ENCODE results near the gene ILF3.
"Not testable (repeated sequence)": the region's sequence is repeated elsewhere in the genome, so short reads cannot be mapped to it uniquely, and the experiment has no call there.

The ILF3 gene

GRCh38 chr19:10655457-10656312 lies 1.5 kb downstream of the ILF3 start:
- CTCF ChIA-PET = interaction anchor here (0.6 to 1.8 kb wide), 3 partner anchors 12 to 168 kb away, joined by 3 to 9 read pairs (median 6); no protein-coding TSS in a partner anchor
- no peak for TF ChIP-seq SUZ12 (IDR thresholded peaks at IDR 0.05)
- no peak for TF ChIP-seq FOXK2 (IDR thresholded peaks at IDR 0.05)
- no peak for TF ChIP-seq ARNT (IDR thresholded peaks at IDR 0.05)
- TF ChIP-seq ZNF384 (IDR thresholded peaks at IDR 0.05) = no peak
- TF ChIP-seq PKNOX1 (IDR thresholded peaks at IDR 0.05) = no peak
- no peak for TF ChIP-seq FOXM1 (IDR thresholded peaks at IDR 0.05; ENCODE audit: borderline replicate concordance)
- no peak for TF ChIP-seq CTBP1 (IDR thresholded peaks at IDR 0.05; ENCODE audit: borderline replicate concordance)
- TF ChIP-seq HDGF (IDR thresholded peaks at IDR 0.05; ENCODE audit: borderline replicate concordance) = no peak
- TF ChIP-seq SP1 (IDR thresholded peaks at IDR 0.05) = no peak
- DNase-seq (ENCODE audit: extremely low spot score) = no peak
- POLR2A ChIA-PET = interaction anchor here (0.6 to 2.6 kb wide), 2 partner anchors 15 to 46 kb away, joined by 3 to 8 read pairs; partner anchors contain the start of gene QTRT1

- ChIA-PET POLR2A (no interaction called here), CTCF (no interaction called here)
- no peak for TF ChIP-seq FOXK2 (IDR thresholded peaks at IDR 0.05)
- DNase-seq (ENCODE audit: extremely low spot score) = no peak
Observed at GRCh38 chr19:10660346-10660745, 6.2 kb downstream of the ILF3 start.

GRCh38 chr19:10661946-10662345 lies 7.8 kb downstream of the ILF3 start:
- CTCF ChIA-PET = interaction anchor here (1.2 kb wide), 1 partner anchor 38 kb away, joined by 7 read pairs; no protein-coding TSS in a partner anchor
- DNase-seq (ENCODE audit: extremely low spot score) = no peak
- POLR2A ChIA-PET = interaction anchor here (1.0 kb wide), 1 partner anchor 56 kb away, joined by 3 read pairs; the partner anchor contains the start of gene DNM2
- TF ChIP-seq FOXM1 (IDR thresholded peaks at IDR 0.05; ENCODE audit: borderline replicate concordance) (no peak), SUZ12 (IDR thresholded peaks at IDR 0.05) (no peak), ZNF384 (IDR thresholded peaks at IDR 0.05) (no peak), SP1 (IDR thresholded peaks at IDR 0.05) (no peak)

- TF ChIP-seq FOXM1 (IDR thresholded peaks at IDR 0.05; ENCODE audit: borderline replicate concordance) (no peak), HDGF (IDR thresholded peaks at IDR 0.05; ENCODE audit: borderline replicate concordance) (no peak), CTBP1 (IDR thresholded peaks at IDR 0.05; ENCODE audit: borderline replicate concordance) (no peak)
- POLR2A ChIA-PET = interaction anchor here (1.0 kb wide), 1 partner anchor 55 kb away, joined by 3 read pairs; the partner anchor contains the start of gene DNM2
- DNase-seq (ENCODE audit: extremely low spot score) = no peak
- CTCF ChIA-PET = interaction anchor here (1.2 kb wide), 1 partner anchor 37 kb away, joined by 7 read pairs; no protein-coding TSS in a partner anchor
Observed at GRCh38 chr19:10662384-10663251, 8.5 kb downstream of the ILF3 start.

GRCh38 chr19:10663252-10663563 lies 9.1 kb downstream of the ILF3 start:
- POLR2A ChIA-PET; DNase-seq (ENCODE audit: extremely low spot score); CTCF ChIA-PET: not testable (repeated sequence)

- POLR2A ChIA-PET = no interaction called here
- CTCF ChIA-PET = no interaction called here
- TF ChIP-seq PKNOX1 (IDR thresholded peaks at IDR 0.05) (no peak), ELF4 (IDR thresholded peaks at IDR 0.05) (no peak), SP1 (IDR thresholded peaks at IDR 0.05) (no peak), BHLHE40 (IDR thresholded peaks at IDR 0.05; ENCODE audit: borderline replicate concordance) (no peak), L3MBTL2 (conservative IDR thresholded peaks at IDR 0.05) (no peak), CTBP1 (IDR thresholded peaks at IDR 0.05; ENCODE audit: borderline replicate concordance) (no peak), LEF1 (IDR thresholded peaks at IDR 0.05; ENCODE audit: borderline replicate concordance) (no peak), HDGF (IDR thresholded peaks at IDR 0.05; ENCODE audit: borderline replicate concordance) (no peak), FOXK2 (IDR thresholded peaks at IDR 0.05) (no peak), ZNF384 (IDR thresholded peaks at IDR 0.05) (no peak), FOXM1 (IDR thresholded peaks at IDR 0.05; ENCODE audit: borderline replicate concordance) (no peak), SUZ12 (IDR thresholded peaks at IDR 0.05) (no peak)
- DNase-seq (ENCODE audit: extremely low spot score) = no peak
Observed at GRCh38 chr19:10667867-10668266, 13.7 kb downstream of the ILF3 start.

GRCh38 chr19:10669246-10669645 lies 15.1 kb downstream of the ILF3 start:
- CTCF ChIA-PET = no interaction called here

More at GRCh38 chr19:10669246-10669645, 15.1 kb downstream of the ILF3 start:
- TF ChIP-seq LEF1 (IDR thresholded peaks at IDR 0.05; ENCODE audit: borderline replicate concordance) (no peak), FOXK2 (IDR thresholded peaks at IDR 0.05) (no peak), FOXM1 (IDR thresholded peaks at IDR 0.05; ENCODE audit: borderline replicate concordance) (no peak), PKNOX1 (IDR thresholded peaks at IDR 0.05) (no peak), ZNF384 (IDR thresholded peaks at IDR 0.05) (no peak)
- POLR2A ChIA-PET = no interaction called here
- no peak for DNase-seq (ENCODE audit: extremely low spot score)
